ENCODE data around the gene PLEKHF1.
"Not testable (repeated sequence)": the region's sequence is repeated elsewhere in the genome, so short reads cannot be mapped to it uniquely, and the experiment has no call there.

Gene PLEKHF1

DNA sequence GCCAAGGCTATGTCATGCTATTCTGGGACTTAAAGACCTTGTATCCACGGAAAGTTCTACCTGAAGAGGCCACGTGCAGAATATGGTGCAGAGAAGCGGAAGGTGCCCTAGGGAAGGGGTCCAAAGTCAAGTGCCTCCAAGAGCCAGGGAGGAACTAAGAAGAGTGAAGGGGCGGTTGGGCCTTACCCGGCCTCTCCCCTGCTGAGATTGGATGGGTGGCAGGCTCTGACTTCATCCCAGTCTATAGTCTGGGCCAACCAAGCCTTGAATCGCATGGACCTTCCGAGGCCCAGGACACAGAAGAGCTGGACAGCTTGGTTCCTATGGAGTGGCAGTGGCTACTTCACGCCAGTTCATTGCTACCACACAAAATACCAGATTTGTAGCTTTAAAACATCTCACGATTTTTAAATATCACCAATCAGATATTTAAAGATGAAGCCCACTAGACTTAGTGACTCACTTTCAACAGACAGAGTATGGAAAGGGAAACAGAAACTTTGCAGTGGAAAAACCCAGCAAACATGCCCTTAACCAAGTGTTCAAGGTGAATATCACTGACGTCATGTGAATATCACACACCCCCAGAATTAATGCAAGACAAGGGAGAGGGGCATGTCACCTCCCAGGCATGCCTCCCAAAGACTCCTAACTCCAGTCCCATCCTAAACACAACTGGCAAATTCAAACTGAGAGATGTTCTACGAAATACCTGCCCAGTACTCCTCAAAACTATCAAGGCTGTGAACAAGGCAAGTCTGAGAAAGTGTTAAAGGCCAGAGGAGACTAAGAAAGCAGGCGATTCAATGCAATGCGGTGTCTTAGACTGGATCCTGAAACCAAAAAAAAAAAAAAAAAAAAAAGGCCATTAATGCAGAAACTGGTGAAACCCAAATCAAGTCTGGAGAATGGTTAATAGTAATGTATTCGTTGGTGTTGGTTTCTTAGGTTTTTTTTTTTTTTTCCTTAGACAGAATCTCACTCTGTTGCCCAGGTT, 39.6 kb downstream of the PLEKHF1 start:
- no peak for DNase-seq

DNA sequence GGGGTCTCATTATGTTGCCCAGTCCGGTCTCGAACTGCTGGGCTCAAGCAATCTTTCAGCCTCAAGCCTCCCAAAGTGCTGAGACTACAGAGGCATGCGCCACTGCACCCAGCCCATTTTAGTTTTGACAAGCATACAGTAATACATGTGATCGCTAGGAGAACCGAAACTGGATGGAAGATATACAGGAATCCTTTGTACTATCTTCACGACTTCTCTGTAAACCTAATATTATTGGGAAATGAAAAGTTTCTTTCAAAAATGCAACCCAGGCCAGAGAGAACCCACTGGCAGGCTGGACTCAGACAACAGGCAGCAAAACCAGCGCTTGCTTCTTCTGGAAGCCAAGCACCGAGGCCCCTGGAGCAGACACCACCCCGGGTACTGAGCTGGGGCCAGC, 40.4 kb downstream of the PLEKHF1 start:
- DNase-seq: no peak

DNA sequence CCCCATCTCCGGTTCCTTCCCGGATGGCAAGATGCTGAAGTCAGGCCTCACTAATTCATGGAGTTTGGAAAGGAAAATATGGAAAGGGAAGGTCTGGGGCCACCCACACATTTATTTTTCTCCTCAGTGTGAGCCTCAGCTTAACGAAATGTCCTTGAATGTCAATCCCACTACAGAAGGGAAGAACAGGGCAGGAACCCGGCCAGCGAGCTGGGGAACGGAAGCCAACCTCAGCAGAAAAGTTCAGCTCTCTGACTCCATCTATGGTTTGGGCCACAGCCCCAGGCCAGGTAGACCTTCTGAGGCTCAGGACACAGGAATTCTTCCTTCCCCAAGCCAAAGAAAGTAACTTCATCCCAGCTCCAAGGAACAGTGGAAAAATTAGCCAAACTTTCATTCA, 41.4 kb downstream of the PLEKHF1 start:
- DNase-seq: no peak

DNA sequence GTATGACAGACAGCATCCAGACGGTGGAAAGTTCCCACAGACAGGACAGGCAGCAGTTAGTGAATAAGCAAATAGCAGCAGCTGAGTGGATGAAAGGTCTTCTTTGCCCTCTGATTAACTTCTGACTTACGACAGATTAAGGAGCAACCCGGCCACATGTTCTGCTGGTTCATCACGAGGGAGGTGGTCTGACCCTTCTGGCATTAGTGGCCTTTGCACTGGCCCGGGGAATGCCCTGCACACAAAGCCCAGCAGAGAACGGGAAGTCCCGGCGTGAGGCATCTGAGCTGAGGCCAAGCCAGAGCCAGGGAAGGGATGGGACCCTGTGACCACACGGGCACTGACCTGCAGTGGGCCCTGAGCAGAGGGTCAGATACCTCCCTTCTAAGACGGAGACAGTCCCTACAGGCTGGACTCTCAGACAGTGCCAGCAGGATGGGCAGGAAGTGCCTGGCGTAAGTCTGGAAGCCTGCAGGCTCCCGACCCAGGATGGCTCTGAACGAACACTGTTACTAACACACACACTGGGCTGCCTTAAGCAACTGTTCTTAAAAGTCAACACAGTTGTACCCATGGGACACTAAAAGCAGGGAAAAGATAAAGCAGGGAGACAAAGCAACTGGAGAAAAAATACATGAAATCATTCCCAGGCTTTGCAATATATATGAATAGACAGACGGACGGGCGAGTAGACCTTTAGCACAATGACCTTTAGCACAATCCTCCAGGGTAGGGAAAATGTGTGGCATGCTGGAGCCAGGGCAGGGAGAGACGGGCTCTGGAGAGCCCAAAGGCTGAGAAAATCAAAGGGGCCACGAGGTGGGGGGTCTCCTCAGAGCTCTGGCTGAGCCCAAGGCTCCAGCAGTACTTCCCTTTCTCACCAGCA, 43.5 kb downstream of the PLEKHF1 start:
- no peak for DNase-seq

DNA sequence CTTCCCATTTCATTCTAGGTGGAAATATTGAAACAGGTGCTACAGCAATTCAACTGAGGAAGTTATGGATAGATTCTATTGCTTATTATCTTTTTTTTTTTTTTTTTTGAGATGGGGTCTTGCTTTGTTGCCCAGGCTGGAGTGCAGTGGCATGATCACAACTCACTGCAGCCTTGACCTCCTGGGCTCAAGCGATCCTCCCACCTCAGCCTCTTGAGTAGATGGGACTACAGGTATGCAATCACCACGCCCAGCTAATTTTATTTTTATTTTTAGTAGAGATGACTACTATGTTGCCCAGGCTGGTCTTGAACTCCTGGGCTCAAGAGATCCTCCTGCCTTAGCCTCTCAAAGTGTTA, 44.2 kb downstream of the PLEKHF1 start:
- not testable (repeated sequence) for DNase-seq

DNA sequence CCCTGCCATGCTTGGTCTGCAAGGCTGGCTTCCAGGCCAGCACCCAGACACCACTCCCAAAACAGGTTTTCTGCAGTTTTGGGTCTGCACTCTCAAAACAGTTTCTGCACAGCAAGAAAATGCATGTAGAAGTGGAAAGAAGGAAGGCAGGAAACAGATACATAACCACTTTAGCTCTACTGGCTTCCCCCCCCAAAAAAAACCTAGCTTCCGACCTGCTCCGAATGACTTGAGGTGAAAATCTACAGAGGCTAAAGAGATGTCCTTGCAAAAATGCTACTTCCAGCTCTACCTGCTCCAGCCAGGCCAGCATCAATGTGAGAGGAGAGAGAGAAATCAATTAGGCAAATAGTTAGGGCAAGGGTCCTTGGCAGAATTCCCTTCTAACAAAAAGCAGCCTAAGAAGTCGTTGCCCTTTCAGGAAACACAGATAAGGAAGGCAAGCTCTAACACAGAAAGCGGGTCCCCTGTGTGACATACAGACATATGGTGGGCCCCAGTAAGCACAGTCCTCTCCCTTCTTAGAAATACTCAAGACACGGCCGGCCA, 46.4 kb downstream of the PLEKHF1 start:
- DNase-seq: no peak

DNA sequence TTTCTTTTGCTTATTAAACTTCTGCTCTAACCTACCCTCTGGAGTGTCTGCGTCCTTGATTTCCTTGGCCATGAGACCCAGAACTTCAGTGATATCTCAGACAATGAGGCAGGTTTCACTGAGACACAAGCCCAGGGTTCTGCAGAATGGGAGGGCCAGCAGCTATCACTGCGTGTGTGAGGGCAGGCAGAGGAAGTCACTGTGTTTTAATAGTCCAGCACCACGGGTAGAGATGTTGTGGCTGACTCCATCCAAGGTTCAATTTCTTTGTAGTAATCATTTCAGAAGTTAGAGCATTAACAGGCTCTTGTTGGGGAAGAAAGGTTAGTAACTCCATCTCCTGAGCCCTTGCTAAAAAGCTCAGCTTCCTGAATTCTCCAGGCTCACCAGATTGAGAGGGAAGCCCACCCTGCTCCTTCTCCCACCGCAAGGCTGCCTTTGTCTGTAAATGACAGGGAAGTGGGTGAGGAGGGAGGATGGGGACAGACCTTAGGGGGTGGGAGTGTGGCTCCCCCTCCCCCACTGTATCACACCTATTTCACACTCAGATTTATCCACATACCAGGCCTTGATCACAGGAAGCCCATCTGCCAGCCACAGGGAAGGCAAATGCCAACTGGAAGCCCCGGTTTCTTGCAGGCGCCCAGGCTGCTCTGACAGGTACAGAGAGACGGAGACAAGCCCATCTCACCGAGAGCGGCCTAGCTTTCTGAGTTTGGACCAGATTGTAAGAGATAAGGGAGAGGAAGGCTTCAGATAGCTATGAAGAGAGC, 47.7 kb downstream of the PLEKHF1 start:
- DNase-seq: no peak

DNA sequence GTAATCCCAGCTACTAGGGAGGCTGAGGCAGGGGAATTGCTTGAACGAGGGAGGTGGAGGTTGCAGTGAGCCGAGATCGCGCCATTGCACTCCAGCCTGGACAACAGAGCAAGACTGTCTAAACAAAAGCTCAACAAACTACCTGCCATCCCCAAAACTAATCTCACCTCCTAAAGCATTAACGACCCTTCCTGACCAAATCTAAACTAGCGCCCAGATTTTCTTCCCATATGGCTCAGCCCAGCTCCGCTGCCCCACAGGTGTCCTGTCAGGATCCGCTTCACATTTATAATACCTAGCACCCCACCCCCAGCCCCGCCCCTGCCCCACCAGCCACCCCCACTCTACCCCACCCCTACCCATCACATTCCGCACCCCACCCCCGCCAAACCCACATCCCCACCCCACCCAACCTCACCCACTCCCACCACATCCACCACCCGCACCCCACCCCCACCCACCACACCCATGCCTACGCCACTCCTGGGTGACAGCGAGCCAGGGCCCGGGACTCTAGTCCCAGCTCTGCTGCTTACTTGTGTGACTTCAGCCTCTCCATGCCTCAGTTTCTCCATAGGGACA, 49.2 kb downstream of the PLEKHF1 start:
- peak; percentile 36 for DNase-seq

DNA sequence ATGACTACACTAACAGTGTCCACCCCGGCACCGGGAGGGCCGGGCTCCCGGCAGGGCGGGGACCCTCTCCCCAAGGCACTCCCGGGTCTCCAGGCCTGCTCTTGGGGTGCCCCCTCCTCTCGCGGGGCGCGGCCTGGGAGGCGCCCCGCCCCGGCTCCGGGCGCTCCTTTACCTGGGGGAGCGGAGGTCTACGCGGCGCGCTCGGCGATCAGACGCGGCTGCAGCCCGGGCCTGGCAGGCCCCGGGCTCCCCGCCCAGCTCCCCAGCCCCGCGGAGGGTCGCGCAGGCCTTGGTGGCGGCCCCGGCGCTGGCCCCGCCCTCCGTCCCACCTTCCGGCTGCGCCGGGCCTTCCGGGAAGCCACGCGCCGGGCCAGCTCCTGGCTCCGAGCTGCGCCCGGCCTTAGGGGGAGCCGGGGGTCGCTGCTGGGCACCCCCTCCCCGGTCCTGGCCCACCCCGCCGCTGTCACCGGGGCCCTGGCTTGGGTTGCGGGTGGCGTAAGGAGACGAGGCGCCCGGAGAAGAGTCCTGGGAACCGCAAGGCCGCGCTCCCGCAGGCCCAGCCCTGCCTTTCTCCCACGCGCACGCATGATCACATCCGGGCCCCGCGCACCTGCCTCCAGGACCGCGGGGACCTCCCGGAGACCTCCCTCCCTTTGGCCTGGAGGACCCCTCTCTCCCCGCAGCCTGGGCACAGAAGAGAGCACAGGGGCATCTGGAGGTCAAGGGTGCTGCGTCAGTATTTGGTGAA, 49.9 kb downstream of the PLEKHF1 start, which contains the start of gene C19orf12:
C19orf12 (minus strand) TSS at position 309 of the 748 bp plus-strand sequence. CDS start 6,848 bp downstream, outside the sequence.
- peak; percentile 36 for DNase-seq

DNA sequence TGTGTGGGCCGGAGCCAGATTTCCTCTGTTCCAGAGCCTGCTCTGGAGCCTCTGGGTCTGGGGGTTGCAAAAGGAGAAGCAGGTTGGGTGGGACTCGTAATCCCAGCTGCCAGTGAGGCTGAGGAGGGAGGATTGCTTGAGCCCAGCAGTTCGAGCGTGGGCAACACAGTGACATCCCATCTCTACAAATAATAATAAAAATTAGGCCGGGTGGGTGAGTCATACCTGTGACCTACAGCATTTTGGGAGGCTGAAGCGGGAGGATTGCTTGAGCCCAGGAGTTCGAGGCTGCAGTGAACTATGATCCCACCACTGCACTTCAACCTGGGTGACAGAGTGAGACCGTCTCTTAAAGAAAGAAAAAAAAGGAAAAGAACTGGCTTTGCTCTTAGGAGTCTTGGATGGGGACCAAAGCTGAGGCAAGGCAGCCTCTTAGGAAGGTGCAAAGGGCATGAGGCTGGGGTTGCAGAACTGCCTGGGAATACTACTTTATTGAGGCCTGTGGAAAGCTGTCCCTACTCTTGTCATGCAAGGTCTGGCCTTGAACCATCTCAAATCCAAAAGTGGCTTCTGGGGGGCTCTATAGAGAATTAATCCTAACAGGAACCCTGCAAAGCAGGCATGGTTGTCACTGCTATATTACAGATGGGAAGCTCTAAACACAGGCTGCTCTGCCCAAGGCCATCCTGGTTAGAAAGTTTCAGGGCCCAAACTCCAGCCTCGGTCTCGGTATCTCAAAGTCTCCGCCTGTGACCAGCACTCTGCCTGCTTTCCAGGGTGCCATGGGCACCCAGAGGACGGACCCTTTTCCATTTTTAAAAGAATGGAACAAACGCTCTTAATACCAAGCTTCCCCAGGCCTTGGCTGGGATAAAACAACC, 50.7 kb downstream of the PLEKHF1 start:
- DNase-seq: no peak

DNA sequence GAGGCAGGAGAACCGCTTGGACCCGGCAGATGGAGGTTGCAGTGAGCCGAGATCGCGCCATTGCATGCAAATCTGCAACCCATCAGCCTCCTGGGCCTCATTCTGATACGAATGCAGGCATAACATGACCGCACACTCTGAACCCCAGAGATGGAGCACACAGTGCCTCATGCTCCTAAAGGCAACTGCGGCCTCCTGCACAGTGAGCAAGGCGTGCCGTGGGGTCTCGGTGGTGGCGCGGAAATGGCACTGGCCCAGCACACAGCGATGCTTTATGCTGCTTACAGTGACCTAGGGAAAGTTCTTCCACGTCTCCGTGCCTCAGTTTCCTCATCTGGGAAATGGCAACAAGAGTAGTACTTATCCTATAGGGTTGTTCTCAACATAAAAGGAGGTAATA, 51.8 kb downstream of the PLEKHF1 start:
- no peak for DNase-seq

DNA sequence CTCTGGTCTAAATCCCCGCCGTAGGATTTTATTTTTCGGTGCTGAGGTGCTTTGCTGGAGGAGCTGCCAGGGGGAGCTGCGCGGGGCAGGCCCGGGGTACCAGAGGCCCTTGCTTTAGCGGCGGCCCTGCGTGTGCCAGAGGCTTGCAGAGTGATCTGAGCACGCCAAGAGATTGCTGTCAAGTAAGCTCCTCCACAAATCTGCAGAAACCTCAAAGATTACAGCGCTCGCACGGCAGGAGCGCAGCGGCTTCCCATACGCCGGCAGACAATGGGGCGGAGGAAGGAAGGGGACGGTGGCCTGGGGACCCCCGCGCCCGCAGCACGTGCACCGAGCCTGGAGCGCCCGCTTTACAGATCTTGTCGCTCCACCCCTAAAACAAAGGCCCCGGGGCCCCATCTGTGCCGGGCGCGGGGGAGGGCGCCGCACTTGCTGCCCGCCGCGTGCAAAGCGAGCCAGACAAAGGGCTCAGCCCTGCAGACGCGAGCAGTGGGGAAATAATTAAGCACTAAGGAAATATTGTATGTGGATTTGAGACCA, 58.9 kb downstream of the PLEKHF1 start:
- no peak for DNase-seq

DNA sequence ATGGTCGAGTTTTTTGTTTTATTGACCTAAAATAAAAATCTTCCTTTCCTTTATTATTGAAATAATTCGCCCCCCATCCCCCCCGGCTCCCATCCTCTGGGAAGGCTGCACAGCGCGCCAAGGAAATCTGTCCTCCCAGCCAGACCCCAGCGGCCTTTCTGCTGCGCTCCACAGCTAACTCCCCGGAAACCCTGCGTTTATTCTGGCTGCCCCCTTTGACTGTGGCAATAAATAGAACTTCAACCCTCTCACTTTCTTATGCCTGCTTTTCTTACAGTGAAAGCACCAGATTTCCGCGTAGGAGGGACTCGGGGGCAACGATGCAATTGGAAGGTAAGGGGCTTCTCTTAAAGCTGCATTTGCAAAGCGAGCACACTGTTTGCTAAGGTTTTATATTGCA, 59.5 kb downstream of the PLEKHF1 start:
- DNase-seq: no peak
